Transverse colon (tissue), 3 donors: ENCODE measurements around the gene POU3F1.

ENCODE experiments used
- POLR2A ChIP-seq: fragments of 450-650 bp; IDR thresholded peaks from one replicate; pipeline ENCODE4 v1.6.1; 2016; ENCODE audit warnings: antibody characterized with exemption, mild to moderate bottlenecking, moderate library complexity
- TF ChIP-seq, protein P1 (sequence below), 5 experiments: fragments of 200-600 bp in 3 of 5; fragments of 450-650 bp in 2 of 5; sonication (generic) in 3 of 5; IDR thresholded peaks; 1 replicate in 2 of 5; 2 replicates in 3 of 5; pipeline ENCODE4 v1.5.1; 2016 to 2017; ENCODE audit warnings: antibody characterized with exemption in 5 of 5, inconsistent platforms in 3 of 5, mild to moderate bottlenecking in 2 of 5, moderate library complexity in 1 of 5

GRCh38 chr1:38046333-38046883, at the start of gene POU3F1:
- no peak for TF ChIP-seq POLR2A
- TF ChIP-seq, protein P1, sequence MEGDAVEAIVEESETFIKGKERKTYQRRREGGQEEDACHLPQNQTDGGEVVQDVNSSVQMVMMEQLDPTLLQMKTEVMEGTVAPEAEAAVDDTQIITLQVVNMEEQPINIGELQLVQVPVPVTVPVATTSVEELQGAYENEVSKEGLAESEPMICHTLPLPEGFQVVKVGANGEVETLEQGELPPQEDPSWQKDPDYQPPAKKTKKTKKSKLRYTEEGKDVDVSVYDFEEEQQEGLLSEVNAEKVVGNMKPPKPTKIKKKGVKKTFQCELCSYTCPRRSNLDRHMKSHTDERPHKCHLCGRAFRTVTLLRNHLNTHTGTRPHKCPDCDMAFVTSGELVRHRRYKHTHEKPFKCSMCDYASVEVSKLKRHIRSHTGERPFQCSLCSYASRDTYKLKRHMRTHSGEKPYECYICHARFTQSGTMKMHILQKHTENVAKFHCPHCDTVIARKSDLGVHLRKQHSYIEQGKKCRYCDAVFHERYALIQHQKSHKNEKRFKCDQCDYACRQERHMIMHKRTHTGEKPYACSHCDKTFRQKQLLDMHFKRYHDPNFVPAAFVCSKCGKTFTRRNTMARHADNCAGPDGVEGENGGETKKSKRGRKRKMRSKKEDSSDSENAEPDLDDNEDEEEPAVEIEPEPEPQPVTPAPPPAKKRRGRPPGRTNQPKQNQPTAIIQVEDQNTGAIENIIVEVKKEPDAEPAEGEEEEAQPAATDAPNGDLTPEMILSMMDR (IDR thresholded peaks at IDR 0.05) = no peak
